Peyer's patch (tissue), 4 donors: ENCODE data around the gene ACRBP. TPM values are rescaled to one million over a fixed set of nuclear protein-coding genes. Genes with fewer than 3 reads are reported as not detected.
A peak's percentile ranks its signal among the peaks of the same experiment; 100 is the strongest.

ENCODE experiments used
- DNase-seq, 3 donors: peaks; one replicate each; pipeline ENCODE4 v3.0.0-alpha.2; 2017 to 2019
- H3K27ac ChIP-seq, 4 donors: fragments of 200-600 bp; sonication (generic); one replicate each; pipeline ENCODE4 v1.5.1; 2016 to 2019
- H3K27me3 ChIP-seq, 2 donors: fragments of 200-600 bp; sonication (generic); one replicate each; pipeline ENCODE4 v1.5.1; 2019
- H3K36me3 ChIP-seq, 3 donors: fragments of 200-600 bp; sonication (generic); one replicate each; pipeline ENCODE4 v1.5.1; 2016 to 2019
- H3K4me1 ChIP-seq, 4 donors: fragments of 200-600 bp; sonication (generic); one replicate each; pipeline ENCODE4 v1.5.1; 2016 to 2019
- H3K4me3 ChIP-seq, 4 donors: fragments of 200-600 bp; sonication (generic); 1 replicate in 3 of 4; 2 replicates in 1 of 4; pipeline ENCODE4 v1.5.1; 2016 to 2019; ENCODE audit warnings: mild to moderate bottlenecking in 1 of 4
- H3K9me3 ChIP-seq, 4 donors: fragments of 200-600 bp; sonication (generic); one replicate each; pipeline ENCODE4 v1.5.1; 2016 to 2019; ENCODE audit warnings: mild to moderate bottlenecking in 1 of 4
- CTCF ChIP-seq, 6 experiments: fragments of 450-650 bp in 4 of 6; fragments of 200-600 bp in 2 of 6; sonication (generic) in 1 of 6; IDR thresholded peaks; one replicate each; pipeline ENCODE4 v1.5.1; 2017 to 2019; ENCODE audit warnings: antibody characterized with exemption in 6 of 6, mild to moderate bottlenecking in 3 of 6, moderate library complexity in 1 of 6
- POLR2A ChIP-seq, 2 donors: fragments of 450-650 bp; IDR thresholded peaks; one replicate each; pipeline ENCODE4 v1.5.1; 2017; ENCODE audit warnings: antibody characterized with exemption in 2 of 2, mild to moderate bottlenecking in 2 of 2, moderate library complexity in 2 of 2
- total RNA-seq, 4 donors: library from RNA; depleted of rRNA; stranded (reverse); fragments of >200 nt; gene quantifications; one replicate each; pipeline ENCODE4 v1.1.0, GENCODE V29; 2016

Gene ACRBP
- total RNA-seq, 4 donors from 2014 or later: 5.1 to 12.1 (median 10.3) TPM

GRCh38 chr12:6676962-6677361 is 29.7 kb upstream of the ACRBP start:
- H3K27me3 ChIP-seq: no peaks in the 10 kb centered on the region
- no peak for DNase-seq
- no peak for TF ChIP-seq CTCF (IDR thresholded peaks at IDR 0.05)
- TF ChIP-seq POLR2A (IDR thresholded peaks at IDR 0.05): no peak

GRCh38 chr12:6672143-6672542 is 24.9 kb upstream of the ACRBP start:
- Histone ChIP-seq H3K4me3 (no peak overlapping the region), H3K27ac (no peak overlapping the region), H3K36me3 (peaks cover 0 to 98% (median 0%) of the 10 kb centered on the region in 3 donors), H3K4me1 (no peaks in the 10 kb centered on the region), H3K27me3 (no peaks in the 10 kb centered on the region), H3K9me3 (no peaks in the 10 kb centered on the region)
- no peak for DNase-seq
- TF ChIP-seq CTCF (IDR thresholded peaks at IDR 0.05): no peak
- no peak for TF ChIP-seq POLR2A (IDR thresholded peaks at IDR 0.05)

More at GRCh38 chr12:6676962-6677361, 29.7 kb upstream of the ACRBP start:
- H3K4me3 ChIP-seq: no peak overlapping the region
- no peak overlapping the region for H3K27ac ChIP-seq
- peaks cover 0 to 82% (median 0%) of the 10 kb centered on the region in 3 donors for H3K36me3 ChIP-seq
- no peaks in the 10 kb centered on the region for H3K4me1 ChIP-seq
- no peaks in the 10 kb centered on the region for H3K9me3 ChIP-seq

- no peak for DNase-seq
- H3K4me3 ChIP-seq: no peak overlapping the region
- peaks cover 0 to 61% (median 0%) of the 10 kb centered on the region in 3 donors for H3K36me3 ChIP-seq
- no peak overlapping the region for H3K27ac ChIP-seq
- TF ChIP-seq POLR2A (IDR thresholded peaks at IDR 0.05) (no peak), CTCF (IDR thresholded peaks at IDR 0.05) (peak in 4 of 6 experiments; percentile 13 to 42 (median 35))
- no peaks in the 10 kb centered on the region for H3K4me1 ChIP-seq
- no peaks in the 10 kb centered on the region for H3K9me3 ChIP-seq
- no peaks in the 10 kb centered on the region for H3K27me3 ChIP-seq
Observed at GRCh38 chr12:6667559-6668210, 20.5 kb upstream of the ACRBP start.

GRCh38 chr12:6666211-6666610 is 19.0 kb upstream of the ACRBP start:
- H3K36me3 ChIP-seq: peaks cover 0 to 47% (median 0%) of the 10 kb centered on the region in 3 donors

GRCh38 chr12:6664902-6665301 is 17.7 kb upstream of the ACRBP start:
- Histone ChIP-seq H3K4me1 (peaks cover 0 to 10% (median 4%) of the 10 kb centered on the region in 4 donors), H3K9me3 (no peaks in the 10 kb centered on the region), H3K27ac (no peak overlapping the region), H3K36me3 (peaks cover 0 to 34% (median 0%) of the 10 kb centered on the region in 3 donors), H3K4me3 (no peak overlapping the region), H3K27me3 (no peaks in the 10 kb centered on the region)
- TF ChIP-seq CTCF (IDR thresholded peaks at IDR 0.05): no peak
- no peak for TF ChIP-seq POLR2A (IDR thresholded peaks at IDR 0.05)
- DNase-seq: no peak

More at GRCh38 chr12:6666211-6666610, 19.0 kb upstream of the ACRBP start:
- no peak for DNase-seq
- H3K4me1 ChIP-seq: peaks cover 0 to 10% (median 4%) of the 10 kb centered on the region in 4 donors
- H3K9me3 ChIP-seq: no peaks in the 10 kb centered on the region
- H3K4me3 ChIP-seq: no peak overlapping the region
- H3K27me3 ChIP-seq: no peaks in the 10 kb centered on the region
- no peak overlapping the region for H3K27ac ChIP-seq
- TF ChIP-seq CTCF (IDR thresholded peaks at IDR 0.05) (no peak), POLR2A (IDR thresholded peaks at IDR 0.05) (no peak)
